GM12878 (cell line): ENCODE data around the gene ZNF592. TPM values are rescaled to one million over a fixed set of nuclear protein-coding genes. Genes with fewer than 3 reads are reported as not detected.

Experiments used
- ATAC-seq: fragments of 200-7000 bp; cut with Tn5 transposase; 3 replicates; pipeline ENCODE4 v1.9.1; 2020; ENCODE audit warnings: mild to moderate bottlenecking, moderate library complexity
- BruUV-seq: library from RNA; stranded (reverse); fragments of 400-500 nt; replicated peaks from 2 replicates; lab custom pipeline; 2021; lab: Mats Ljungman, UMichigan
- CTCF ChIA-PET: fragments of 300-600 bp; sonication (Branson Sonifier 250); formaldehyde crosslinking; extraction: SDS; loops from one replicate; lab custom pipeline; 2021; ENCODE audit warnings: inconsistent platforms; lab: Yijun Ruan, JAX
- POLR2A ChIA-PET: fragments of 350-600 bp; formaldehyde crosslinking; extraction: SDS; loops from one replicate; lab custom pipeline; 2021; ENCODE audit warnings: inconsistent platforms; lab: Charles Lee
- RAD21 ChIA-PET: fragments of 300-600 bp; sonication (Branson Sonifier 250); formaldehyde crosslinking; loops from one replicate; lab custom pipeline; 2023; ENCODE audit warnings: antibody characterized with exemption; ENCODE audit not compliant: unreplicated experiment; lab: Charles Lee
- SMC1A ChIA-PET: fragments of 300-600 bp; sonication (Branson Sonifier 250); formaldehyde crosslinking; loops from one replicate; lab custom pipeline; 2023; ENCODE audit not compliant: unreplicated experiment, uncharacterized antibody; lab: Charles Lee
- DNase-seq: peaks from one replicate; pipeline ENCODE4 v3.0.0-alpha.2; 2011; ENCODE audit warnings: low read depth, low spot score
- FAIRE-seq: peaks from 3 replicates; lab custom pipeline; 2011; peaks lifted over from hg19 to GRCh38; lab: Jason Lieb, UNC
- H2AFZ ChIP-seq: 2 replicates; pipeline ENCODE4 v1.6.0; 2011; ENCODE audit warnings: low read depth, low read length, control low read depth; ENCODE audit not compliant: control insufficient read depth
- H3K27ac ChIP-seq: 2 replicates; pipeline ENCODE4 v1.5.1; 2011; ENCODE audit warnings: control low read depth; ENCODE audit not compliant: control insufficient read depth, insufficient read depth
- H3K27me3 ChIP-seq, 2 experiments: replicated peaks in 1 of 2; 2 replicates each; pipeline versions ENCODE4 v1.6.0 to v1.6.1; 2011; ENCODE audit warnings: low read length in 1 of 2; ENCODE audit not compliant: control insufficient read depth in 2 of 2, insufficient read depth in 2 of 2
- H3K36me3 ChIP-seq, 2 experiments: 2 replicates each; pipeline ENCODE4 v1.5.1; 2011; ENCODE audit warnings: low read length in 1 of 2; ENCODE audit not compliant: control insufficient read depth in 2 of 2, insufficient read depth in 2 of 2
- H3K4me1 ChIP-seq: 2 replicates; pipeline ENCODE4 v1.6.1; 2011; ENCODE audit warnings: mild to moderate bottlenecking, low read length, moderate library complexity, mixed read lengths; ENCODE audit not compliant: control insufficient read depth, insufficient read depth
- H3K4me2 ChIP-seq: 2 replicates; pipeline ENCODE4 v1.6.0; 2011; ENCODE audit warnings: control low read depth; ENCODE audit not compliant: control insufficient read depth, insufficient read depth
- H3K4me3 ChIP-seq: fragments of 200-600 bp; sonication (generic); 2 replicates; pipeline ENCODE4 v1.5.1; 2016
- H3K79me2 ChIP-seq: 2 replicates; pipeline ENCODE4 v1.6.0; 2011; ENCODE audit warnings: low read length; ENCODE audit not compliant: control insufficient read depth, insufficient read depth
- H3K9ac ChIP-seq: 2 replicates; pipeline ENCODE4 v1.8.0; 2011; ENCODE audit warnings: low read length, control low read depth, mixed read lengths; ENCODE audit not compliant: control insufficient read depth, insufficient read depth
- H3K9me3 ChIP-seq: replicated peaks from 3 replicates; pipeline ENCODE4 v1.5.1; 2011; ENCODE audit warnings: mild to moderate bottlenecking, low read length; ENCODE audit not compliant: control insufficient read depth, insufficient read depth
- H4K20me1 ChIP-seq: 2 replicates; pipeline ENCODE4 v1.6.0; 2011; ENCODE audit not compliant: control insufficient read depth, insufficient read depth
- BHLHE40 ChIP-seq, 2 experiments: fragments of 450-650 bp in 1 of 2; IDR thresholded peaks; 2 replicates each; pipeline ENCODE4 v1.6.1; 2011 to 2017; ENCODE audit warnings: low read depth in 2 of 2, borderline replicate concordance in 1 of 2, improper control_type of control experiment in 1 of 2, low read length in 1 of 2, mild to moderate bottlenecking in 1 of 2
- BRCA1 ChIP-seq: IDR thresholded peaks from 2 replicates; pipeline ENCODE4 v1.6.1; 2011; ENCODE audit warnings: low read depth, low read length, improper control_type of control experiment
- DPF2 ChIP-seq: fragments of 450-650 bp; IDR thresholded peaks from 2 replicates; pipeline ENCODE4 v1.6.1; 2017; ENCODE audit warnings: mild to moderate bottlenecking
- EED ChIP-seq: sonication (generic); IDR thresholded peaks from 2 replicates; pipeline ENCODE4 v1.6.1; 2016; ENCODE audit warnings: antibody characterized with exemption, low read depth
- KAT2A ChIP-seq: conservative IDR thresholded peaks from 2 replicates; pipeline ENCODE4 v1.6.1; 2011; ENCODE audit warnings: low read depth, low read length; ENCODE audit not compliant: control insufficient read depth
- MLLT1 ChIP-seq: fragments of 450-650 bp; IDR thresholded peaks from 2 replicates; pipeline ENCODE4 v1.6.1; 2016; ENCODE audit warnings: mild to moderate bottlenecking
- NBN ChIP-seq: fragments of 450-650 bp; IDR thresholded peaks from 2 replicates; pipeline ENCODE4 v1.6.1; 2016
- NFIC ChIP-seq: IDR thresholded peaks from 2 replicates; pipeline ENCODE4 v1.6.1; 2012; ENCODE audit warnings: low read depth, mild to moderate bottlenecking, inconsistent platforms, low read length, moderate library complexity
- PAX8 ChIP-seq: fragments of 450-650 bp; IDR thresholded peaks from 2 replicates; pipeline ENCODE4 v1.6.1; 2017; ENCODE audit warnings: mild to moderate bottlenecking, moderate library complexity
- PBX3 ChIP-seq: IDR thresholded peaks from 2 replicates; pipeline ENCODE4 v1.6.1; 2011; ENCODE audit warnings: mild to moderate bottlenecking, low read depth, low read length, moderate library complexity; ENCODE audit not compliant: insufficient replicate concordance
- POLR2AphosphoS5 ChIP-seq: IDR thresholded peaks from 2 replicates; pipeline ENCODE4 v1.6.1; 2011; ENCODE audit warnings: mild to moderate bottlenecking, low read length, inconsistent platforms
- RELB ChIP-seq: fragments of 450-650 bp; IDR thresholded peaks from 2 replicates; pipeline ENCODE4 v1.6.1; 2017; ENCODE audit warnings: low read depth, mild to moderate bottlenecking, moderate library complexity
- SIX5 ChIP-seq: IDR thresholded peaks from 2 replicates; pipeline ENCODE4 v1.6.1; 2011; ENCODE audit warnings: mild to moderate bottlenecking, low read depth, low read length, moderate library complexity; ENCODE audit not compliant: severe bottlenecking
- SKIL ChIP-seq: fragments of 450-650 bp; IDR thresholded peaks from 2 replicates; pipeline ENCODE4 v1.6.1; 2017; ENCODE audit warnings: mild to moderate bottlenecking, low read depth, inconsistent platforms; ENCODE audit not compliant: poor library complexity, severe bottlenecking
- WGBS: methylation state at CpG from one replicate; pipeline ENCODE4 v1.1.6; 2016; ENCODE audit warnings: low lambda C conversion rate; ENCODE audit not compliant: insufficient replicate concordance, insufficient coverage; ENCODE audit errors: missing lambda C conversion rate; 5-methylcytosine and 5-hydroxymethylcytosine counted together
- in situ Hi-C: fragments of 300-500 bp; cut with MboI; formaldehyde crosslinking; loops from 9 replicates; pipeline ENCODE4 v1.14.3; 2018; ENCODE audit warnings: mixed read lengths
- intact Hi-C: fragments of 100-400 bp; cut with micrococcal nuclease; formaldehyde crosslinking; loops from one replicate; pipeline ENCODE4 v1.14.2; 2022; ENCODE audit not compliant: unreplicated experiment
- polyA plus RNA-seq, 11 experiments: library from polyadenylated mRNA; depleted of rRNA in 4 of 11; unstranded in 6 of 11; stranded (reverse) in 5 of 11; fragments of >200 nt; fragmentation: Nextera tagmentation in 4 of 11; fragmentation: Illumina TruSeq in 1 of 11; extraction: Ambion mirVana in 4 of 11; extraction: Trizol in 1 of 11; gene quantifications; 1 replicate in 1 of 11; 2 replicates in 10 of 11; pipeline versions ENCODE4 v1.2.1 to v1.2.3, GENCODE V29; 2011 to 2016; ENCODE audit warnings: inconsistent platforms in 2 of 11, missing spikeins in 2 of 11, low read depth in 1 of 11
- total RNA-seq, 4 experiments: library from RNA; depleted of rRNA in 3 of 4; stranded (reverse); fragments of >200 nt in 3 of 4; fragmentation: Illumina TruSeq in 1 of 4; extraction: Trizol in 1 of 4; gene quantifications; 2 replicates each; pipeline versions ENCODE4 v1.2.1 to v1.2.3, GENCODE V29; 2013 to 2021

ZNF592 gene
- total and polyA plus RNA-seq, 10 of the 15 experiments (the other 5 are each of a cell fraction or from before 2014, with no cell fraction given) = 0.95 to 23.7 (median 8.6) TPM

- TF ChIP-seq SKIL (no peak), NFIC (no peak), SIX5 (no peak), KAT2A (no peak), PAX8 (no peak)
- TF ChIP-seq, all 136 proteins: peak for 0
Observed at GRCh38 chr15:84741121-84741520, 7.3 kb upstream of the ZNF592 start (continued).

- H2AFZ ChIP-seq = peak overlapping the region; percentile 92
- intact Hi-C loops = loop anchor here (1.0 kb wide), 1 partner anchor 11 kb away; no protein-coding TSS in a partner anchor
- TF ChIP-seq MLLT1 (0 out of 2 replicates have a peak, but pooled peaks have one; percentile 32), BHLHE40 (IDR thresholded peaks at IDR 0.05; ENCODE audit: borderline replicate concordance in 1 of 2, low read depth in 2 of 2, low read length in 1 of 2) (peak in 1 of 2 experiments; percentile 63; a peak in 1 of 4 replicates), DPF2 (peak; percentile 35), PBX3 (no peak), BRCA1 (no peak), EED (peak; percentile 43; the same call in 1 of the 2 replicates), NBN (peak; percentile 54; the same call in 1 of the 2 replicates), POLR2AphosphoS5 (peak; percentile 55), RELB (0 out of 2 replicates have a peak, but pooled peaks have one; percentile 35)
Observed at GRCh38 chr15:84747416-84748273, 747 bp upstream of the ZNF592 start.

More at GRCh38 chr15:84747416-84748273, 747 bp upstream of the ZNF592 start:
- Histone ChIP-seq H3K9me3 (no peaks in the 10 kb centered on the region), H3K9ac (peak overlapping the region; percentile 87), H3K4me2 (peak overlapping the region; percentile 82), H3K27me3 (no peaks in the 10 kb centered on the region), H3K4me3 (peak overlapping the region; percentile 63), H4K20me1 (no peaks in the 10 kb centered on the region), H3K27ac (peak overlapping the region; percentile 83), H3K36me3 (no peaks in the 10 kb centered on the region), H3K79me2 (peaks cover 45% of the 10 kb centered on the region), H3K4me1 (peaks cover 15% of the 10 kb centered on the region)
- SMC1A ChIA-PET = interaction anchor here (1.0 to 4.8 kb wide), 5 partner anchors 10 to 88 kb away, joined by 4 to 34 read pairs (median 5); partner anchors contain the start of gene SEC11A
- DNase-seq = no peak
- no peak for FAIRE-seq
- CTCF ChIA-PET = interaction anchor here (0.6 to 2.0 kb wide), 3 partner anchors 12 to 660 kb away, joined by 3 to 10 read pairs (median 4); no protein-coding TSS in a partner anchor
- peak; percentile 70 for ATAC-seq
- in situ Hi-C loops = no loop called here
- 3% methylated on average over 36 of the region's 46 CpGs for WGBS
- POLR2A ChIA-PET = interaction anchor here (2.0 to 2.7 kb wide), 2 partner anchors 12 to 14 kb away, joined by 14 to 18 read pairs; no protein-coding TSS in a partner anchor
- RAD21 ChIA-PET = interaction anchor here (0.7 to 2.7 kb wide), 7 partner anchors 10 to 803 kb away, joined by 3 to 9 read pairs (median 3); partner anchors contain the start of genes SEC11A and WDR73
- BruUV-seq = TSS peak; percentile 86
